ENCODE data around the gene NDUFAF4.

NDUFAF4 gene

GRCh38 chr6:96909811-96910210 lies 12.1 kb upstream of the NDUFAF4 start:
- no peaks in the 10 kb centered on the region for H3K79me2 ChIP-seq (ENCODE audit: insufficient read depth, low read length)
- TF ChIP-seq EZH2phosphoT487 (conservative IDR thresholded peaks at IDR 0.05; ENCODE audit: low read length) (no peak), CTCF (IDR thresholded peaks at IDR 0.05; ENCODE audit: insufficient read depth, low read length, poor library complexity, severe bottlenecking) (no peak)
- no peaks in the 10 kb centered on the region for H3K27me3 ChIP-seq (ENCODE audit: low read length)
- no peaks in the 10 kb centered on the region for H4K20me1 ChIP-seq (ENCODE audit: low read depth, low read length)
- no peak overlapping the region for H3K4me2 ChIP-seq (ENCODE audit: low read depth, low read length, poor library complexity, severe bottlenecking)
- no peaks in the 10 kb centered on the region for H3K9me2 ChIP-seq (replicated peaks; ENCODE audit: insufficient read depth, low read length)
- H3K27ac ChIP-seq (ENCODE audit: low read depth, low read length), result no peak overlapping the region
- no peaks in the 10 kb centered on the region for H3K36me3 ChIP-seq (ENCODE audit: low read length)
- no peak overlapping the region for H2AFZ ChIP-seq (ENCODE audit: low read depth, low read length, severe bottlenecking)
- H3K9me3 ChIP-seq (ENCODE audit: insufficient read depth, low read length), result no peaks in the 10 kb centered on the region
- H3K9ac ChIP-seq (ENCODE audit: low read length), result no peak overlapping the region
- no peaks in the 10 kb centered on the region for H3F3A ChIP-seq (ENCODE audit: insufficient read depth)
- no peak overlapping the region for H3K4me3 ChIP-seq (ENCODE audit: insufficient read depth, low read length, poor library complexity, severe bottlenecking)

- Histone ChIP-seq H3K4me3 (ENCODE audit: insufficient read depth, low read length, poor library complexity, severe bottlenecking) (no peak overlapping the region), H3K4me2 (ENCODE audit: low read depth, low read length, poor library complexity, severe bottlenecking) (no peak overlapping the region), H3F3A (ENCODE audit: insufficient read depth) (no peaks in the 10 kb centered on the region), H3K36me3 (ENCODE audit: low read length) (no peaks in the 10 kb centered on the region), H4K20me1 (ENCODE audit: low read depth, low read length) (no peaks in the 10 kb centered on the region), H3K9ac (ENCODE audit: low read length) (no peak overlapping the region), H3K27me3 (ENCODE audit: low read length) (no peaks in the 10 kb centered on the region), H2AFZ (ENCODE audit: low read depth, low read length, severe bottlenecking) (no peak overlapping the region), H3K9me2 (replicated peaks; ENCODE audit: insufficient read depth, low read length) (no peaks in the 10 kb centered on the region), H3K9me3 (ENCODE audit: insufficient read depth, low read length) (no peaks in the 10 kb centered on the region), H3K79me2 (ENCODE audit: insufficient read depth, low read length) (no peaks in the 10 kb centered on the region), H3K27ac (ENCODE audit: low read depth, low read length) (no peak overlapping the region)
- TF ChIP-seq EZH2phosphoT487 (conservative IDR thresholded peaks at IDR 0.05; ENCODE audit: low read length) (no peak), CTCF (IDR thresholded peaks at IDR 0.05; ENCODE audit: insufficient read depth, low read length, poor library complexity, severe bottlenecking) (no peak)
Measured at GRCh38 chr6:96907498-96907897, 9.8 kb upstream of the NDUFAF4 start.

- H3F3A ChIP-seq (ENCODE audit: insufficient read depth), result peaks cover 8% of the 10 kb centered on the region; the same call in 1 of the 2 replicates
- H3K9ac ChIP-seq (ENCODE audit: low read length), result no peak overlapping the region
- H3K36me3 ChIP-seq (ENCODE audit: low read length), result peaks cover 6% of the 10 kb centered on the region
- no peaks in the 10 kb centered on the region for H3K9me2 ChIP-seq (replicated peaks; ENCODE audit: insufficient read depth, low read length)
- H3K27ac ChIP-seq (ENCODE audit: low read depth, low read length), result no peak overlapping the region
- H2AFZ ChIP-seq (ENCODE audit: low read depth, low read length, severe bottlenecking), result no peak overlapping the region
- TF ChIP-seq CTCF (IDR thresholded peaks at IDR 0.05; ENCODE audit: insufficient read depth, low read length, poor library complexity, severe bottlenecking), result no peak
- H3K79me2 ChIP-seq (ENCODE audit: insufficient read depth, low read length), result peaks cover 16% of the 10 kb centered on the region
- H3K9me3 ChIP-seq (ENCODE audit: insufficient read depth, low read length), result no peaks in the 10 kb centered on the region
- peaks cover 9% of the 10 kb centered on the region for H4K20me1 ChIP-seq (ENCODE audit: low read depth, low read length)
- no peak overlapping the region for H3K4me2 ChIP-seq (ENCODE audit: low read depth, low read length, poor library complexity, severe bottlenecking)
- H3K27me3 ChIP-seq (ENCODE audit: low read length), result no peaks in the 10 kb centered on the region
- H3K4me3 ChIP-seq (ENCODE audit: insufficient read depth, low read length, poor library complexity, severe bottlenecking), result no peak overlapping the region
Measured at GRCh38 chr6:96900873-96901272, 3.2 kb upstream of the NDUFAF4 start.
